K562 treated with DMSO at 1 percent for 12 hours (cell line): Measurements from ENCODE around the gene KRTAP17-1. TPM values are rescaled to one million over a fixed set of nuclear protein-coding genes. Genes with fewer than 3 reads are reported as not detected.

Source experiments
- total RNA-seq: library from RNA; unstranded; fragments of 300-600 nt; gene quantifications from 2 replicates; pipeline ENCODE4 v1.2.3, GENCODE V29; 2022; ENCODE audit not compliant: insufficient read depth

KRTAP17-1 gene, protein sequence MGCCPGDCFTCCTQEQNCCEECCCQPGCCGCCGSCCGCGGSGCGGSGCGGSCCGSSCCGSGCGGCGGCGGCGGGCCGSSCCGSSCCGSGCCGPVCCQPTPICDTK
- not detected in 2 replicates for total RNA-seq

DNA sequence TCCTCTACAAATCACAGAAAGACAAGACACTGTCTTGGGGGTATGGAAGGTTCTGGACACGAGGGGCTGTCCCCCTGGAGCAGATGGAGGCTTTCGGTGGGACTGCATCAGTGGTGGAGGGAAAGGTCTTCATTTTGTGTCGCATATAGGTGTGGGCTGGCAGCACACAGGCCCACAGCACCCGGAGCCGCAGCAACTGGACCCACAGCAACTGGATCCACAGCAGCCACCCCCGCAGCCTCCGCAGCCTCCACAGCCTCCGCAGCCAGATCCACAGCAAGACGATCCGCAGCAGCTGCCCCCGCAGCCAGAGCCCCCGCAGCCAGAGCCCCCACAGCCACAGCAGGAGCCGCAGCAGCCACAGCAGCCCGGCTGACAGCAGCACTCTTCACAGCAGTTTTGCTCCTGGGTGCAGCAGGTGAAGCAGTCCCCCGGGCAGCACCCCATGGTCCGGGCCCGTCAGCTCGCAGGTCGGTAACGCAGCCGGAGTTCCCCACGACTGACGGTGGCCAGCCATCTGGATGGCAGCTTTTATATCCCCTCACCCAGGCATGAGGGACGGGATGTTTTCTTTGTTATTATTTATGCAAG, at the start of gene KRTAP17-1:
Gene KRTAP17-1, minus strand, starts transcription at position 507 of the 591 bp plus-strand sequence. Its CDS starts 60 bp downstream, at position 447.

GRCh38 chr17:41350381-41350878, 34.9 kb upstream of the KRTAP17-1 start, which contains the start of gene KRT33A:
Gene KRT33A (minus strand): TSS chr17:41350828. CDS start chr17:41350767, 61 bp downstream.

GRCh38 chr17:41308918-41309359, 6.6 kb downstream of the KRTAP17-1 start, which contains the start of gene KRTAP16-1:
Gene KRTAP16-1 (minus strand): TSS chr17:41309309. CDS start chr17:41309253, 56 bp downstream.

DNA sequence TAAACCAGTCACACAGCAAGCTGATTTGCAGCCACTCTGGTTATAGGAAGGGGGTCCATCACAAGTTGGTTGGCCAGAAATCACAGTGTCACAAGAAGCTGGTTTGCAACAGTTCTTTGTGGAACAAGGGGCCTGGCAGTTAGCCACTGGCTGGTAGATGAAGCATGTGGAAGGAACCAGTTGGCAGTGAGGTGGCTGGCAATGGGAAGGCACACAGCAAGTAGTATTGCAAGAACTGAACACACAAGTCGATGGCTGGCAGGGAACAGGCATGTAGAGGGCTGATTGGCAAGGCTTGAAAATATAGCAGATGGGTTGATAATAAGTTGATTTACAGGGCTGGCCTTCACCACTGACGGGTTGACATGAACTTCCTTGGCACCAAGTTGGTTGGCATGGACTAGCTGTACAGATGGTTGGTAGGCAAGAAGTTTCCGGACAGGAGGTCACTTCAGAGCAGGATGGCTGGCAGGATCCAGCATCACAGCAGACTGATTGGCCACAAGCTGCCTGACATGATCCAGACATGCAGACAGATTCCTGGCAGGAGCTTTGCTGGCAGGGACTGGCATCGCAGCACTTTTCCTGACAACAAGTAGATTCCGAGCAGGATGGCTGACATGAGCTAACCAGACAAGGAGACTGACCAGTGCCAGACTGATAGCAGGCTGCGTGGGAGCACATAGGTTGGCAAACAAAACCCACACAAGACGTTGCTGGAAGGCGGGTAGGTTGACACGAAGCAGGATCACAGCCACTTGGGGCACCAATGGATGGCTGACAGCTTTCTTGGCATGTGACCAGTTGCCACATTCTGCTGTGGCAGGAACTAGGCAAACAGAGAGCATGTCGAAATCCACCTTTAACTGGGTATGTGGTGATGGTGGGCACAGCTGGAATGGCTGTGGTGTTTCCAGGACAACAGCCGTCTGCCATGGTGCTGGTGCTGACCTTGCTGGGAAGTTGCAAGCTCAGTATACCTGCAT, 13.3 kb downstream of the KRTAP17-1 start, which contains the start of gene KRTAP29-1:
Gene KRTAP29-1, minus strand, starts transcription at position 936 of the 986 bp plus-strand sequence. Its CDS starts 0 bp downstream, at position 936.

GRCh38 chr17:41275648-41276190, 39.8 kb downstream of the KRTAP17-1 start, which contains the start of gene KRTAP9-7:
Gene KRTAP9-7 (plus strand): TSS chr17:41275698. CDS start chr17:41275698, 0 bp downstream.

DNA sequence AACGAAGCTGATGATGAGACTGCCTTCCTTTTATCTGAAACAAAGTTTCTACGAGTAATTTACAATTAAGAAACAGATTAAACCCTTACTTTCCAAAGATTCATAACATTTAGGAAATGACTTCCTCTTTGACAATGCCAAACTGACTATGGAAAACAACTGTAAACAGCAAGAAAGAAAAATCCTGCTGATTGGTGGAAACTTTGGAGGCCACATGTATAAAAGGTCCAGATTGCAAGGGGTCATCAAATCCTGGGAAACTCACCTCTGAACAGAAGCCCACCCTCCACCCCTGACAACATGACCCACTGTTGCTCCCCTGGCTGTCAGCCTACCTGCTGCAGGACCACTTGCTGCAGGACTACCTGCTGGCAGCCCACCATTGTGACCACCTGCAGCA, 50.4 kb downstream of the KRTAP17-1 start, which contains the start of gene KRTAP9-6:
Gene KRTAP9-6, plus strand, starts transcription at position 301 of the 400 bp plus-strand sequence. Its CDS starts 0 bp downstream, at position 301.

Other genes with a start within 250 kb of the KRTAP17-1 start
- gene KRTAP2-4, start 249.8 kb downstream of the KRTAP17-1 start, total RNA-seq: not detected in 2 replicates
- not detected in 2 replicates for gene KRTAP4-7, start 231.6 kb downstream of the KRTAP17-1 start, total RNA-seq
- not detected in 2 replicates for gene KRTAP4-8, start 217.6 kb downstream of the KRTAP17-1 start, total RNA-seq
- not detected in 2 replicates for gene KRTAP4-16, start 213.5 kb downstream of the KRTAP17-1 start, total RNA-seq
- not detected in 2 replicates for gene KRTAP4-9, start 210.3 kb downstream of the KRTAP17-1 start, total RNA-seq
- not detected in 2 replicates for gene KRTAP4-11, start 197.3 kb downstream of the KRTAP17-1 start, total RNA-seq
- gene KRTAP4-12, start 191.5 kb downstream of the KRTAP17-1 start, total RNA-seq: not detected in 2 replicates
- gene KRTAP4-6, start 175.2 kb downstream of the KRTAP17-1 start, total RNA-seq: not detected in 2 replicates
- gene KRTAP4-5, start 165.9 kb downstream of the KRTAP17-1 start, total RNA-seq: not detected in 2 replicates
- not detected in 2 replicates for gene KRTAP4-4, start 155.0 kb downstream of the KRTAP17-1 start, total RNA-seq
- gene KRTAP4-3, start 147.5 kb downstream of the KRTAP17-1 start, total RNA-seq: not detected in 2 replicates
- gene KRTAP4-2, start 137.5 kb downstream of the KRTAP17-1 start, total RNA-seq: not detected in 2 replicates
- gene KRTAP4-1, start 130.8 kb downstream of the KRTAP17-1 start, total RNA-seq: not detected in 2 replicates
- gene KRTAP9-1, start 125.8 kb downstream of the KRTAP17-1 start, total RNA-seq: not detected in 2 replicates
- not detected in 2 replicates for gene KRTAP9-2, start 89.1 kb downstream of the KRTAP17-1 start, total RNA-seq
- gene KRTAP9-3, start 83.3 kb downstream of the KRTAP17-1 start, total RNA-seq: not detected in 2 replicates
- not detected in 2 replicates for gene KRTAP9-8, start 77.7 kb downstream of the KRTAP17-1 start, total RNA-seq
- gene KRTAP9-4, start 66.0 kb downstream of the KRTAP17-1 start, total RNA-seq: not detected in 2 replicates
- gene KRTAP9-9, start 60.3 kb downstream of the KRTAP17-1 start, total RNA-seq: not detected in 2 replicates
- gene KRTAP9-6, start 50.3 kb downstream of the KRTAP17-1 start, total RNA-seq: not detected in 2 replicates
- not detected in 2 replicates for gene KRTAP9-7, start 40.0 kb downstream of the KRTAP17-1 start, total RNA-seq
- not detected in 2 replicates for gene KRTAP29-1, start 12.9 kb downstream of the KRTAP17-1 start, total RNA-seq
- not detected in 2 replicates for gene KRTAP16-1, start 6.4 kb downstream of the KRTAP17-1 start, total RNA-seq
- gene KRT33A, start 35.1 kb upstream of the KRTAP17-1 start, total RNA-seq: not detected in 2 replicates
- not detected in 2 replicates for gene KRT33B, start 54.1 kb upstream of the KRTAP17-1 start, total RNA-seq
- gene KRT34, start 66.6 kb upstream of the KRTAP17-1 start, total RNA-seq: not detected in 2 replicates
- gene KRT31, start 81.9 kb upstream of the KRTAP17-1 start, total RNA-seq: not detected in 2 replicates
- not detected in 2 replicates for gene KRT37, start 108.9 kb upstream of the KRTAP17-1 start, total RNA-seq
- gene KRT38, start 125.3 kb upstream of the KRTAP17-1 start, total RNA-seq: not detected in 2 replicates
- gene KRT32, start 151.7 kb upstream of the KRTAP17-1 start, total RNA-seq: not detected in 2 replicates
- gene KRT35, start 165.4 kb upstream of the KRTAP17-1 start, total RNA-seq: not detected in 2 replicates
- gene KRT36, start 174.2 kb upstream of the KRTAP17-1 start, total RNA-seq: not detected in 2 replicates
- gene KRT13, start 189.9 kb upstream of the KRTAP17-1 start, total RNA-seq: not detected in 2 replicates
- gene KRT15, start 203.2 kb upstream of the KRTAP17-1 start, total RNA-seq: 0.81 TPM in 1 of 2 replicates, not detected in the other
- 152 and 220 TPM in 2 replicates for gene KRT19, start 212.6 kb upstream of the KRTAP17-1 start, total RNA-seq